ENCODE results near the gene ZBTB42. TPM values are rescaled to one million over a fixed set of nuclear protein-coding genes. Genes with fewer than 3 reads are reported as not detected.

The ZBTB42 gene
- total and polyA plus RNA-seq, 2 of the 13 experiments (the other 11 are each of a cell fraction or from before 2014, with no cell fraction given) = 2.8 to 4.2 TPM

DNA sequence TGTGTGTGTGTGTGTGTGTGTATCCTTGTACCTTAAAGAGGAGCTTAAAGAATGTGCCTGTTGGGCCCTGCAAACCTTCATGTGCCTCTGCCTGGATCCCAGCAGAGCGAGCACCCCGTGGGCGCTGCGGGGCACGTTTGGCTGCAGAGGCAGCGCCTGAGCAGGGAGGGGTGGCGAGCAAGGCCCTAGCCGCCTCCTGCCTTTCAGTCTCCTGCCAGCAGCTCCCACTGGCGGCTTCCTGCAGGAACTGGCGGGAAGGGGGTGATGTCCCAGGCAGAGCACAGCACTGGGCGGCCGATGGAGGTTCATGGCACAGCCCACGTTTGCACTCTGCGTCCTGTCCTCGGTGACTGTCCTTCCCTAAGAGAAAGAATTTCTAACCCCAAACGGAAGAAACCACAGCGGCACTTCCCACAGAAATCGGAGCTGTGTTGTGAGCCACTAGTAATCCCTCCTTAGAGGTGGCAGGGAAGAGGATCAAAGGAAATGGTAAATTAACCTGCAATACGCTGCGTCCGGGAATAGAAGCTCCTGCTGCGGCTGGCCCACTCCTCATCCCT, 19.8 kb downstream of the ZBTB42 start (continued):
- TF ChIP-seq GMEB1 (CRISPR knock-in tag; IDR thresholded peaks at IDR 0.05; ENCODE audit: borderline replicate concordance) (0 out of 2 replicates have a peak, but pooled peaks have one; percentile 32), ZBTB34 (CRISPR knock-in tag; IDR thresholded peaks at IDR 0.05) (0 out of 2 replicates have a peak, but pooled peaks have one; percentile 58), PCBP1 (IDR thresholded peaks at IDR 0.05; ENCODE audit: borderline replicate concordance, low read depth, low read length) (no peak), PHF21A (CRISPR knock-in tag; IDR thresholded peaks at IDR 0.05) (no peak), ZZZ3 (CRISPR knock-in tag; IDR thresholded peaks at IDR 0.05; ENCODE audit: borderline replicate concordance) (peak; percentile 76; the same call in 1 of the 2 replicates), STAT5B (CRISPR knock-in tag; IDR thresholded peaks at IDR 0.05) (peak; percentile 22; the same call in 1 of the 2 replicates), ZFP41 (CRISPR knock-in tag; IDR thresholded peaks at IDR 0.05; ENCODE audit: borderline replicate concordance) (no peak), RFXAP (CRISPR knock-in tag; IDR thresholded peaks at IDR 0.05; ENCODE audit: borderline replicate concordance) (0 out of 2 replicates have a peak, but pooled peaks have one; percentile 36), SMC3 (IDR thresholded peaks at IDR 0.05; ENCODE audit: low read length) (peak; percentile 41; the same call in 1 of the 2 replicates), ELF1 (CRISPR knock-in tag; IDR thresholded peaks at IDR 0.05) (peak; percentile 63), ZNF510 (CRISPR knock-in tag; IDR thresholded peaks at IDR 0.05; ENCODE audit: low read depth) (peak; percentile 50; the same call in 1 of the 2 replicates), PHF5A (CRISPR knock-in tag; IDR thresholded peaks at IDR 0.05; ENCODE audit: low read depth, unreplicated experiment) (no peak), MXI1 (IDR thresholded peaks at IDR 0.05; ENCODE audit: borderline replicate concordance, low read depth, low read length) (peak; percentile 69; the same call in 1 of the 3 replicates), CTCF (CRISPR knock-in tag; IDR thresholded peaks at IDR 0.05) (peak; percentile 94), POLR2A (IDR thresholded peaks at IDR 0.05; ENCODE audit: insufficient read depth in 1 of 2, low read depth in 2 of 2, low read length in 2 of 2) (peak in 1 of 2 experiments; percentile 32; a peak in 1 of 4 replicates), SMAD1 (CRISPR knock-in tag; IDR thresholded peaks at IDR 0.05; ENCODE audit: borderline replicate concordance, low read depth) (peak; percentile 82; the same call in 1 of the 2 replicates)
- TF ChIP-seq, protein P1, sequence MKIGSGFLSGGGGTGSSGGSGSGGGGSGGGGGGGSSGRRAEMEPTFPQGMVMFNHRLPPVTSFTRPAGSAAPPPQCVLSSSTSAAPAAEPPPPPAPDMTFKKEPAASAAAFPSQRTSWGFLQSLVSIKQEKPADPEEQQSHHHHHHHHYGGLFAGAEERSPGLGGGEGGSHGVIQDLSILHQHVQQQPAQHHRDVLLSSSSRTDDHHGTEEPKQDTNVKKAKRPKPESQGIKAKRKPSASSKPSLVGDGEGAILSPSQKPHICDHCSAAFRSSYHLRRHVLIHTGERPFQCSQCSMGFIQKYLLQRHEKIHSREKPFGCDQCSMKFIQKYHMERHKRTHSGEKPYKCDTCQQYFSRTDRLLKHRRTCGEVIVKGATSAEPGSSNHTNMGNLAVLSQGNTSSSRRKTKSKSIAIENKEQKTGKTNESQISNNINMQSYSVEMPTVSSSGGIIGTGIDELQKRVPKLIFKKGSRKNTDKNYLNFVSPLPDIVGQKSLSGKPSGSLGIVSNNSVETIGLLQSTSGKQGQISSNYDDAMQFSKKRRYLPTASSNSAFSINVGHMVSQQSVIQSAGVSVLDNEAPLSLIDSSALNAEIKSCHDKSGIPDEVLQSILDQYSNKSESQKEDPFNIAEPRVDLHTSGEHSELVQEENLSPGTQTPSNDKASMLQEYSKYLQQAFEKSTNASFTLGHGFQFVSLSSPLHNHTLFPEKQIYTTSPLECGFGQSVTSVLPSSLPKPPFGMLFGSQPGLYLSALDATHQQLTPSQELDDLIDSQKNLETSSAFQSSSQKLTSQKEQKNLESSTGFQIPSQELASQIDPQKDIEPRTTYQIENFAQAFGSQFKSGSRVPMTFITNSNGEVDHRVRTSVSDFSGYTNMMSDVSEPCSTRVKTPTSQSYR (CRISPR knock-in tag; IDR thresholded peaks at IDR 0.05; ENCODE audit: borderline replicate concordance) = no peak; the same call in 1 of the 2 replicates
- TF ChIP-seq, protein P2, sequence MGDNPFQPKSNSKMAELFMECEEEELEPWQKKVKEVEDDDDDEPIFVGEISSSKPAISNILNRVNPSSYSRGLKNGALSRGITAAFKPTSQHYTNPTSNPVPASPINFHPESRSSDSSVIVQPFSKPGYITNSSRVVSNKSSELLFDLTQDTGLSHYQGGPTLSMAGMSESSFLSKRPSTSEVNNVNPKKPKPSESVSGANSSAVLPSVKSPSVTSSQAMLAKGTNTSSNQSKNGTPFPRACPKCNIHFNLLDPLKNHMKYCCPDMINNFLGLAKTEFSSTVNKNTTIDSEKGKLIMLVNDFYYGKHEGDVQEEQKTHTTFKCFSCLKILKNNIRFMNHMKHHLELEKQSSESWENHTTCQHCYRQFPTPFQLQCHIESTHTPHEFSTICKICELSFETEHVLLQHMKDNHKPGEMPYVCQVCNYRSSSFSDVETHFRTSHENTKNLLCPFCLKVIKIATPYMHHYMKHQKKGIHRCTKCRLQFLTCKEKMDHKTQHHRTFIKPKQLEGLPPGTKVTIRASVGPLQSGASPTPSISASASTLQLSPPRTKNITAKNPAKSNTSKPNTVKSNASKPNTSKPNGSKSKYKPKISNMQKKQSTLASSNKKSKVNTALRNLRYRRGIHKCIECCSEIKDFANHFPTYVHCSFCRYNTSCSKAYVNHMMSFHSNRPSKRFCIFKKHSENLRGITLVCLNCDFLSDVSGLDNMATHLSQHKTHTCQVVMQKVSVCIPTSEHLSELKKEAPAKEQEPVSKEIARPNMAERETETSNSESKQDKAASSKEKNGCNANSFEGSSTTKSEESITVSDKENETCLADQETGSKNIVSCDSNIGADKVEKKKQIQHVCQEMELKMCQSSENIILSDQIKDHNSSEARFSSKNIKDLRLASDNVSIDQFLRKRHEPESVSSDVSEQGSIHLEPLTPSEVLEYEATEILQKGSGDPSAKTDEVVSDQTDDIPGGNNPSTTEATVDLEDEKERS (CRISPR knock-in tag; IDR thresholded peaks at IDR 0.05) = no peak

Data from HepG2 (cell line).